Retinal pigment epithelial cell (primary cell): ENCODE data around the gene CREBBP.

Experiments used
- DNase-seq: peaks from one replicate; pipeline ENCODE4 v3.0.0-alpha.2; 2010; ENCODE audit warnings: low read depth
- H3K4me3 ChIP-seq: 2 replicates; pipeline ENCODE4 v1.5.1; 2011; ENCODE audit warnings: mild to moderate bottlenecking, low read length, control low read depth, moderate library complexity
- CTCF ChIP-seq: conservative IDR thresholded peaks from 2 replicates; pipeline ENCODE4 v1.5.1; 2011; ENCODE audit warnings: low read depth, low read length, control low read depth, inconsistent platforms

CREBBP gene

DNA sequence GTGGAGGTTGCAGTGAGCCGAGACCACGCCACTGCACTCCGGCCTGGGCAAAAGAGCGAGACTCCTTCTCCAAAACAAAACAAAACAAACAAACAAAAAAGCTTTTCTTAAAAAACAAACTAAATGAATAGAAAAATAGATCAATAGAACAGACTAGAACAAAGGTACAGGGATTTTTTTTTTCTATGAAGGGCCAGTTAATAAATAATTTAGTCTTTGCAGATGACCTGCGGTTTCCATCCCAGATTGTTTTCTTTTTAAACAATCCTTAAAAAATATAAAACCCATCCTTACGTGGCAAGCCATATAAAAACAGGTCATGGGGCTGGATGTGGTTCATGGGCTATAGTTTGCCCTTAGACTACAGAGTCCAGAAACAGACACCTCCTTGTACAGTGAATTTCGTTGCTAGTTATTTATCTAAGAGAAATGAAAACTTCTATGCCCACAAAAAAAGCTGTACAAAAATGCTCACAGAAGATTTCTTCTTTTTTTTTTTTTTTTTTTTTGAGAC is 45.4 kb downstream of the CREBBP start:
- no peak for DNase-seq
- TF ChIP-seq CTCF = no peak
- no peak overlapping the region for H3K4me3 ChIP-seq

DNA sequence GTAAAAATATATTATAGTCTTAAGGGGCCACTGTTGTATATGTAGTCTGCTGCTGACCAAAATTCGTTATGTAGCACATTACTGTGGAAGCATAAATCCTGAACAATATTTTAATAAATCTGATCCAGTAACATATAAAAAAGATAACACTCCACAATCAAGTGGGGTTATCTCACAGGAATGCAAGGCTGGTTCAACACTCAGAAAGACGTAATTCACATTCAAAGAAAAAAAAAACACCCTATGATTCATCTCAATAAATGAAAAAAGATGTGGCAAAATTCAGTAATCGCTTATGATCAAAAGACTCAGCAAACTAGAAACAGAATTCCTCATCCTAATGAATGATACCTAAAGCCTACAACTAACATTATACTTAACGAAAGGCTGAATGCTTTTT is 47.8 kb downstream of the CREBBP start:
- no peak for DNase-seq
- TF ChIP-seq CTCF = no peak
- no peak overlapping the region for H3K4me3 ChIP-seq

DNA sequence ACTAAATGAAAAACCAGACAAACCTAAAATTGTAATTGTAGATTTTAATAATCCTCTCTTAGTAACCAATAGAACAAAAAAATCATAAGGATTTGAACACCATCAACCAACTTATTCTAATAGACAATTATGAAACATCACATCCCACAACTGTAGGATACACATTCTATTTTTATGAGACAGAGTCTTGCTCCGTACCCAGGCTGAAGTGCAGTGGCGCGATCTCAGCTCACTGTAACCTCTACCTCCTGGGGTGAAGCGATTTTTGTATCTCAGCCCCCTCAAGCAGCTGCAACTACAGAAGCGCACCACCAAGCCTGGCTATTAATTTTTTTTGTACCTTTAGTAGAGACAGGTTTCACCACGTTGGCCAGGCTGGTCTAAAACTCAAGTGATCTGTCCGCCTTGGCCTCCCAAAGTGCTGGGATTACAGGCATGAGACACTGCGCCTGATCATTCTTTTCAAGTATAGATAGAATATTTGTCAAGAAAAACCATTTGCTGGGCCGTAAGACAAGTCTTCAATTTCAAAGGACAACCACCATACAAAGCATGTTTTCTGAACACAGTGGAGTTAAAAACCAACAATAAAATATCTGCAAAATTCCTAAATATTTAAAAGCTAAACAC is 49.8 kb downstream of the CREBBP start:
- DNase-seq = no peak
- H3K4me3 ChIP-seq = no peak overlapping the region
- no peak for TF ChIP-seq CTCF

GRCh38 chr16:3829631-3830536 is 50.6 kb downstream of the CREBBP start:
- no peak for TF ChIP-seq CTCF
- H3K4me3 ChIP-seq = no peak overlapping the region
- DNase-seq = no peak

- no peak for DNase-seq
- TF ChIP-seq CTCF = no peak
- no peak overlapping the region for H3K4me3 ChIP-seq
Measured at GRCh38 chr16:3825940-3826339, 54.6 kb downstream of the CREBBP start.

GRCh38 chr16:3825103-3825502 is 55.4 kb downstream of the CREBBP start:
- TF ChIP-seq CTCF = no peak
- DNase-seq = peak; percentile 82

More at GRCh38 chr16:3825103-3825502, 55.4 kb downstream of the CREBBP start:
- no peak overlapping the region for H3K4me3 ChIP-seq
